PC-3 (cell line): Measurements from ENCODE around the gene TADA2A. TPM values are rescaled to one million over a fixed set of nuclear protein-coding genes. Genes with fewer than 3 reads are reported as not detected.

Source experiments
- ATAC-seq: fragments of 200-7000 bp; cut with Tn5 transposase; 2 replicates; pipeline ENCODE4 v1.9.1; 2020; ENCODE audit warnings: mild to moderate bottlenecking, moderate library complexity
- BruUV-seq: library from RNA; stranded (reverse); fragments of 400-500 nt; replicated peaks from 2 replicates; lab custom pipeline; 2021; lab: Mats Ljungman, UMichigan
- CTCF ChIA-PET: fragments of 300-600 bp; sonication (Branson Sonifier 250); formaldehyde crosslinking; loops from one replicate; lab custom pipeline; 2022; ENCODE audit warnings: antibody characterized with exemption; lab: Charles Lee
- POLR2A ChIA-PET: fragments of 300-600 bp; sonication (Branson Sonifier 250); formaldehyde crosslinking; loops from one replicate; lab custom pipeline; 2022; ENCODE audit warnings: antibody characterized with exemption; ENCODE audit not compliant: unreplicated experiment; lab: Charles Lee
- DNase-seq: peaks from one replicate; pipeline ENCODE4 v3.0.0-alpha.2; 2015
- H2AFZ ChIP-seq: fragments of 300-600 bp; sonication (generic); 2 replicates; pipeline ENCODE4 v1.6.0; 2016; ENCODE audit warnings: antibody characterized with exemption, low read length
- H3F3A ChIP-seq: fragments of 300-600 bp; sonication (generic); one replicate; pipeline ENCODE4 v1.6.0; 2017; ENCODE audit warnings: antibody characterized with exemption, low read length, control low read depth, mild to moderate bottlenecking; ENCODE audit not compliant: unreplicated experiment
- H3K27ac ChIP-seq: fragments of 300-600 bp; sonication (generic); 2 replicates; pipeline ENCODE4 v1.5.1; 2016; ENCODE audit warnings: mild to moderate bottlenecking, low read length
- H3K27me3 ChIP-seq: fragments of 300-600 bp; sonication (generic); 2 replicates; pipeline ENCODE4 v1.6.1; 2016; ENCODE audit warnings: low read length, mixed read lengths
- H3K36me3 ChIP-seq: fragments of 300-600 bp; sonication (generic); 2 replicates; pipeline ENCODE4 v1.6.1; 2016; ENCODE audit warnings: low read depth, mixed run types, low read length, mixed read lengths
- H3K4me1 ChIP-seq: fragments of 300-600 bp; sonication (generic); 2 replicates; pipeline ENCODE4 v1.5.1; 2016; ENCODE audit warnings: low read length; ENCODE audit not compliant: insufficient read depth
- H3K4me2 ChIP-seq: fragments of 300-600 bp; sonication (generic); 2 replicates; pipeline ENCODE4 v1.6.0; 2016; ENCODE audit warnings: low read length
- H3K4me3 ChIP-seq: fragments of 300-600 bp; sonication (generic); 2 replicates; pipeline ENCODE4 v1.5.1; 2016; ENCODE audit warnings: mild to moderate bottlenecking, low read length, mixed read lengths
- H3K79me2 ChIP-seq: fragments of 300-600 bp; sonication (generic); 2 replicates; pipeline ENCODE4 v1.6.1; 2017; ENCODE audit warnings: low read length, mixed read lengths
- H3K9ac ChIP-seq: fragments of 300-600 bp; sonication (generic); 2 replicates; pipeline ENCODE4 v1.6.0; 2016; ENCODE audit warnings: mild to moderate bottlenecking, low read length
- H3K9me2 ChIP-seq: fragments of 300-600 bp; sonication (generic); replicated peaks from 2 replicates; pipeline ENCODE4 v1.6.1; 2016; ENCODE audit warnings: mixed run types, low read length, mixed read lengths
- H3K9me3 ChIP-seq: fragments of 300-600 bp; sonication (generic); 2 replicates; pipeline ENCODE4 v1.6.1; 2016; ENCODE audit warnings: low read length, mixed read lengths
- H4K20me1 ChIP-seq: fragments of 300-600 bp; sonication (generic); 2 replicates; pipeline ENCODE4 v1.6.1; 2016; ENCODE audit warnings: low read length, mixed read lengths
- EZH2 ChIP-seq: fragments of 300-600 bp; sonication (generic); IDR thresholded peaks from one replicate; pipeline ENCODE4 v1.6.1; 2017; ENCODE audit warnings: antibody characterized with exemption, mild to moderate bottlenecking, low read length; ENCODE audit not compliant: unreplicated experiment
- EZH2phosphoT487 ChIP-seq: fragments of 300-600 bp; sonication (generic); IDR thresholded peaks from 2 replicates; pipeline ENCODE4 v1.6.1; 2018; ENCODE audit warnings: mild to moderate bottlenecking, antibody characterized with exemption, low read length, borderline replicate concordance
- intact Hi-C: fragments of 100-400 bp; cut with micrococcal nuclease; formaldehyde crosslinking; loops from 2 replicates; pipeline ENCODE4 v1.9.0; 2023
- total RNA-seq: library from RNA; depleted of rRNA; stranded (reverse); fragments of >200 nt; gene quantifications from 2 replicates; pipeline ENCODE4 v1.2.3, GENCODE V29; 2014
- TF ChIP-seq, protein P1 (sequence below): fragments of 300-600 bp; sonication (generic); conservative IDR thresholded peaks from 2 replicates; pipeline ENCODE4 v1.5.1; 2017; ENCODE audit warnings: antibody characterized with exemption, low read depth, mild to moderate bottlenecking, low read length

The TADA2A gene
- total RNA-seq, 1 experiment from 2014 or later: 16.5 TPM

DNA sequence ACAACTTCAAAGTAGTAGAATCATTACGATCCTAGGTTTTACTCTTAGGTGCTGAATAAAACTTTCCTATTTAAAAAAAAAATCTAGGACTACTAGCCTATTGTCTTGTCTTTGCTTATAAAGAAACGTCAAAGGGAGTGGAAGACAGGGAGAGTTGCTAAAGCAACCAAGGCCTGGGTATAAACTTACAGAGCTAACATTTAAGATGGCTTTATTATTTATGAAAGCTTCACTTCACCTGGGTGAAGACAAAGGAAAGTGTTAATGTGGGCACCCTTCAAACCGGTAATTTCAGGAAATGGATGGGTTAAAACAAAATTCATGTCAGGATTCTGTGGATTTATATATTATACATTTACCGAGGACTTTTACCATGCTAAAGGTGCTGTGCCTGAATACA, 85.5 kb downstream of the TADA2A start:
- Histone ChIP-seq H3K9me3 (no peaks in the 10 kb centered on the region), H3K79me2 (peaks cover 72% of the 10 kb centered on the region), H3K4me3 (peak overlapping the region; percentile 85), H3K4me1 (peaks cover 46% of the 10 kb centered on the region), H3K27ac (peak overlapping the region; percentile 91; the same call in 1 of the 2 replicates), H3K9ac (peak overlapping the region; percentile 52), H2AFZ (no peak overlapping the region), H4K20me1 (peaks cover 16% of the 10 kb centered on the region), H3K27me3 (no peaks in the 10 kb centered on the region), H3K9me2 (no peaks in the 10 kb centered on the region), H3F3A (no peaks in the 10 kb centered on the region), H3K4me2 (peak overlapping the region; percentile 94), H3K36me3 (no peaks in the 10 kb centered on the region)
- TF ChIP-seq EZH2 (no peak), EZH2phosphoT487 (no peak)
- TF ChIP-seq, protein P1, sequence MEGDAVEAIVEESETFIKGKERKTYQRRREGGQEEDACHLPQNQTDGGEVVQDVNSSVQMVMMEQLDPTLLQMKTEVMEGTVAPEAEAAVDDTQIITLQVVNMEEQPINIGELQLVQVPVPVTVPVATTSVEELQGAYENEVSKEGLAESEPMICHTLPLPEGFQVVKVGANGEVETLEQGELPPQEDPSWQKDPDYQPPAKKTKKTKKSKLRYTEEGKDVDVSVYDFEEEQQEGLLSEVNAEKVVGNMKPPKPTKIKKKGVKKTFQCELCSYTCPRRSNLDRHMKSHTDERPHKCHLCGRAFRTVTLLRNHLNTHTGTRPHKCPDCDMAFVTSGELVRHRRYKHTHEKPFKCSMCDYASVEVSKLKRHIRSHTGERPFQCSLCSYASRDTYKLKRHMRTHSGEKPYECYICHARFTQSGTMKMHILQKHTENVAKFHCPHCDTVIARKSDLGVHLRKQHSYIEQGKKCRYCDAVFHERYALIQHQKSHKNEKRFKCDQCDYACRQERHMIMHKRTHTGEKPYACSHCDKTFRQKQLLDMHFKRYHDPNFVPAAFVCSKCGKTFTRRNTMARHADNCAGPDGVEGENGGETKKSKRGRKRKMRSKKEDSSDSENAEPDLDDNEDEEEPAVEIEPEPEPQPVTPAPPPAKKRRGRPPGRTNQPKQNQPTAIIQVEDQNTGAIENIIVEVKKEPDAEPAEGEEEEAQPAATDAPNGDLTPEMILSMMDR: no peak
- BruUV-seq: no TSS peak
- ChIA-PET CTCF (no interaction called here), POLR2A (no interaction called here)
- DNase-seq: no peak
- intact Hi-C loops: no loop called here
- ATAC-seq: no peak

DNA sequence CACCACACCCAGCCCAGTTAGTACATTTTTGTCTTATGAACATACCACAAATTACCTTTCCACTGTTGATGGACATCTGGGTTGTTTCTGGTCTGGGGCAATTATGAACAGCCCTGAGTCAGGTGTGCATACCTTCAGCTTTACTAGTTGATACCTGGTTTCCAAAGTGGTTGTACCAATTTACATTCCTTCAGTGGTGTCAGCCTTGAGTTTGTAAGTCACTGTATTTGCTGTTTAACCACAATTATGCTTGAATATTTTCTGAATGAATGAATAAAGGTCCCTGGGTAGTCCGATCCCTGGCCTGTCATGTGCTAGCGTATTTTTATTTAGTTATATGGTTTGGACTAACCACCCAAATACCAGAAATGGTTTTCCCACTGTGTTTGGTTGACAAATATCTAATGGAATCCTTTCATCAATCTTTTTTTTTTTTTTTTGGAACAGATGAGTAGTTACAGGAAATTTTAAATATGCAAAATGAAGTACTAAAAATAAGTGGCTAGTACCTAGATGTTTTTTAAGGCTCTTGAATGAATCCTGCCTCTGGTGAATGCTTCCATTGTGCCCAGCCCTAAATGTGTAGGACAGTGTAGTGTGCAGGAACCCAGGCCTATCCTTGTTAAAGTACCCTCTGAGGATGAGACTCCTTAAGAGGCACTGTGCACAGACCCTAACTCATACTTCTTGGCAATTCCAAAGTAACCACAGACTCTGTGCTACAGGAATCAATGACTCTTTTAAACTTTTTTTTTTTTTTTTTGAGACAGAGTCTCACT, 86.8 kb downstream of the TADA2A start:
- Histone ChIP-seq H2AFZ (no peak overlapping the region), H3K36me3 (no peaks in the 10 kb centered on the region), H3K9me3 (no peaks in the 10 kb centered on the region), H3K4me3 (peak overlapping the region; percentile 85; the same call in 1 of the 2 replicates), H3K27me3 (no peaks in the 10 kb centered on the region), H3F3A (no peaks in the 10 kb centered on the region), H3K4me1 (peaks cover 35% of the 10 kb centered on the region), H3K27ac (peak overlapping the region; percentile 19), H3K9ac (no peak overlapping the region), H3K9me2 (no peaks in the 10 kb centered on the region), H3K4me2 (peak overlapping the region; percentile 13; the same call in 1 of the 2 replicates), H4K20me1 (peaks cover 16% of the 10 kb centered on the region), H3K79me2 (peaks cover 85% of the 10 kb centered on the region)
- ChIA-PET CTCF (interaction anchor here (0.7 kb wide), 1 partner anchor 29 kb away, joined by 3 read pairs; no protein-coding TSS in a partner anchor), POLR2A (interaction anchor here (0.6 kb wide), 1 partner anchor 31 kb away, joined by 3 read pairs; no protein-coding TSS in a partner anchor)
- no TSS peak for BruUV-seq
- ATAC-seq (no peak), DNase-seq (peak; percentile 86)
- intact Hi-C loops: no loop called here
- TF ChIP-seq EZH2 (no peak), EZH2phosphoT487 (no peak)
- TF ChIP-seq, protein P1: no peak

DNA sequence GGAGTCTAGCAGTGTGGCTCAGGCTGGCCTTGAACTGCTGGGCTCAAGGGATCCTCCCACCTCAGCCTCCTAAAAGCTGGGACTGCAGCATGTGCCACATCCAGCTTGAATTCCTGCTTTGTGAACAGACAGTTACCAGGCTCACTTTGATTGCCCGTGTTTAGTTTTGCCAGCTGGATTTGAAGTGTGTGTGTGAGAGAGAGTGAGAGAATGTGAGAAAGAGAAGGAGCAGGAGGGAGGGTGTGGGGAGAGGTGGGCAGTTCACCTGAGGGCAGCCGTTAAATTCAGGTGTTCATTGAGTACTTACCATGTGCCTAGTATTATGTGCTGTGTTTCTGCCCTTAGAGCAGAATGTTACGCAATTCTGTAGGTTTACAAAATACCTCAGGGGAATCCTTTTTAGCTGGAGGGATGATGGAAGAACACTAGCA, 87.7 kb downstream of the TADA2A start:
- H3K4me3 ChIP-seq: no peak overlapping the region
- intact Hi-C loops: no loop called here

More for the DNA sequence above, 87.7 kb downstream of the TADA2A start:
- Histone ChIP-seq H3K27me3 (no peaks in the 10 kb centered on the region), H3K4me2 (no peak overlapping the region), H4K20me1 (peaks cover 16% of the 10 kb centered on the region), H2AFZ (no peak overlapping the region), H3K9me2 (no peaks in the 10 kb centered on the region), H3K36me3 (no peaks in the 10 kb centered on the region), H3K4me1 (peaks cover 32% of the 10 kb centered on the region), H3F3A (no peaks in the 10 kb centered on the region), H3K9me3 (no peaks in the 10 kb centered on the region), H3K27ac (no peak overlapping the region), H3K79me2 (peaks cover 95% of the 10 kb centered on the region), H3K9ac (no peak overlapping the region)
- BruUV-seq: no TSS peak
- no peak for DNase-seq
- ChIA-PET POLR2A (no interaction called here), CTCF (interaction anchor here (0.7 kb wide), 1 partner anchor 28 kb away, joined by 3 read pairs; no protein-coding TSS in a partner anchor)
- no peak for ATAC-seq
- no peak for TF ChIP-seq EZH2
- TF ChIP-seq, protein P1: no peak
- TF ChIP-seq EZH2phosphoT487: no peak
